Small intestine (tissue), 7 donors: Measurements from ENCODE around the gene ABCC4. TPM values are rescaled to one million over a fixed set of nuclear protein-coding genes. Genes with fewer than 3 reads are reported as not detected.

Experiments
- DNase-seq, 2 donors: peaks; one replicate each; pipeline versions ENCODE4 v3.0.0 to v3.0.0-alpha.2; 2013
- FAIRE-seq: peaks from 2 replicates; lab custom pipeline; 2012; peaks lifted over from hg19 to GRCh38; lab: Jason Lieb, UNC
- H3K27ac ChIP-seq, 3 donors: one replicate each; pipeline ENCODE4 v1.5.1; 2013; ENCODE audit warnings: low read length in 2 of 3, mild to moderate bottlenecking in 2 of 3, control low read depth in 1 of 3, inconsistent platforms in 1 of 3, low read depth in 1 of 3, moderate library complexity in 1 of 3
- H3K27me3 ChIP-seq, 3 donors: one replicate each; pipeline ENCODE4 v1.6.1; 2013; ENCODE audit warnings: low read length in 3 of 3, inconsistent platforms in 1 of 3; ENCODE audit not compliant: control insufficient read depth in 3 of 3, insufficient read depth in 3 of 3
- H3K36me3 ChIP-seq, 3 donors: one replicate each; pipeline ENCODE4 v1.6.1; 2013; ENCODE audit warnings: low read length in 3 of 3, inconsistent platforms in 1 of 3, low read depth in 1 of 3, mild to moderate bottlenecking in 1 of 3, moderate library complexity in 1 of 3; ENCODE audit not compliant: control insufficient read depth in 3 of 3, insufficient read depth in 2 of 3
- H3K4me1 ChIP-seq, 3 donors: one replicate each; pipeline ENCODE4 v1.6.1; 2013; ENCODE audit warnings: low read length in 2 of 3, inconsistent platforms in 1 of 3, low read depth in 1 of 3, mild to moderate bottlenecking in 1 of 3, moderate library complexity in 1 of 3; ENCODE audit not compliant: control insufficient read depth in 3 of 3, insufficient read depth in 2 of 3
- H3K4me3 ChIP-seq, 3 donors: one replicate each; pipeline ENCODE4 v1.5.1; 2013; ENCODE audit warnings: low read length in 3 of 3, control low read depth in 1 of 3, inconsistent platforms in 1 of 3, low read depth in 1 of 3, mild to moderate bottlenecking in 1 of 3, moderate library complexity in 1 of 3
- H3K9me3 ChIP-seq, 2 donors: one replicate each; pipeline ENCODE4 v1.6.1; 2013; ENCODE audit warnings: low read depth in 1 of 2, low read length in 1 of 2; ENCODE audit not compliant: control insufficient read depth in 2 of 2, insufficient read depth in 1 of 2
- WGBS, 3 donors: extraction: QIAGEN DNeasy Blood & Tissue Kit; methylation state at CpG; one replicate each; pipeline ENCODE4 v1.1.7; 2013; 5-methylcytosine and 5-hydroxymethylcytosine counted together
- polyA plus RNA-seq, 4 donors: library from polyadenylated mRNA; stranded (reverse) in 3 of 4; unstranded in 1 of 4; fragments of 200-250 nt in 3 of 4; fragments of 120-200 nt in 1 of 4; gene quantifications; one replicate each; pipeline versions ENCODE4 v1.2.1 to v1.2.3, GENCODE V29; 2013
- donor health status: healthy with polysubstance abuse.
- donor health status: control.
- donor health status: control.
- donor health status: Bipolar disorder and iron deficiency.
- donor health status: healthy.

The ABCC4 gene
- polyA plus RNA-seq, 4 donors = 0.67 to 14.7 (median 4.7) TPM

- H3K27ac ChIP-seq = no peak overlapping the region
- WGBS, 3 donors = 73 to 78% (median 76%) methylated on average over 5 of the region's 5 CpGs
- H3K9me3 ChIP-seq = no peaks in the 10 kb centered on the region
- FAIRE-seq (no peak), DNase-seq (no peak)
- no peak overlapping the region for H3K4me3 ChIP-seq
- no peaks in the 10 kb centered on the region for H3K36me3 ChIP-seq
- no peaks in the 10 kb centered on the region for H3K27me3 ChIP-seq
- peaks cover 0 to 4% (median 2%) of the 10 kb centered on the region in 3 donors for H3K4me1 ChIP-seq
Observed at GRCh38 chr13:95228130-95228529, 73.1 kb downstream of the ABCC4 start.

DNA sequence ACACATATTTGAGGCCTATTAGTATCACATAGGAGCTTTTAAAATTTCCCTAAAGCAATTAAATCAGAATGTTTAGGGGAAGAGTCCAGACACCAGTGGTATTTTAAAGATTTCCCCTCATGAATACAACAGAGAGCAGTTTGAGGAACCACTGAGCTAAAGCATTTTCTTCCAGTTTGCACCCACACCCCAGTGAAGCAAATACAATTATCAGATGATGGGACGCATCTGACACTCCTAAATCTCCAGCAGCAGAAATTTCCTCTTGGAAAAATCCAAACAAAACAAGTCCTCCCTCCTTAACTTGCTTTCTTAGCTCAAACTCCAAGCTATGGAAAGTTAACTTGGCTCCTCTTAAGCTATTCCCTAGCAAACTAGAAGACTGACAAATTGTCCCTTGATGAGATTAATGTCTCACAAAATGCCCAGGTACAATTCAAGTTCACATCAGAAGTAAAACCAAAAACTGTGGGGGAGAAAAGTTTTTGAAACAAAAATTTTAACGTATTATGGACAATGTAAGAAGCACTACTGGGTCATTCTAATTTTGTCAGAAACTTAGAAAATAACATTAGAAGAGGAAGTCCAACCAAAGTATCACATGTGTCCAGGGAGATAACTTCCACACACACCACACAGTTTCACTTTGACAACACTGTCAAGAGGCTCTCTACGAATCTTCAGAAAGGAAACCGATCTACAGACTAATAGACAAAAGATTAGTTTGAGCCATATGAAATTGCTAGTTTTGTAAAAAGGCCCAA lies 74.1 kb downstream of the ABCC4 start:
- Histone ChIP-seq H3K4me1 (peaks cover under 1 to 4% (median 2%) of the 10 kb centered on the region in 3 donors), H3K4me3 (no peak overlapping the region), H3K36me3 (no peaks in the 10 kb centered on the region), H3K27me3 (no peaks in the 10 kb centered on the region), H3K9me3 (no peaks in the 10 kb centered on the region), H3K27ac (peak overlapping the region in 2 of 3 donors; percentile 8 to 26)
- no peak for DNase-seq
- WGBS, 3 donors = 33 to 54% (median 40%) methylated on average over 4 of the region's 4 CpGs
- FAIRE-seq = no peak

DNA sequence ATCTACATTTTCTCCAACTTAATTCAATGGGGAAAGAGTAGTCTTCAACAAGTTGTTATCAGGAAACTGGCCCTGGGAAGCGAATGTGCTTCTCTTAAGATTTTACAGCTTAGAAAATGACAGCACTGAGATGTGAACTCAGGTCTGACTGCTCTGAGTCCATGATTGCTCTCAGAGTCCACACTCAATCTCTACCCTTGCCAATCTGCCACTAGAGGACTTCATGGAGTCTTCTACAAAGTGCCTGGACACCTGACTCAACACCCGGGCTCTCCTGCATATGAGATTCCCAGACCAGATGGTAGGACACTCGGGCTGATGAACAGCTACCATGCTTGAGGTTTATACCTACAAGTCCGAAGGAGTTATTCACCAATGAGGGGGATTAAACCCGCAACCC lies 74.8 kb downstream of the ABCC4 start:
- DNase-seq (peak in 1 of 2 donors; percentile 55), FAIRE-seq (no peak)
- H3K27me3 ChIP-seq = no peaks in the 10 kb centered on the region
- peaks cover 2 to 4% (median 3%) of the 10 kb centered on the region in 3 donors for H3K4me1 ChIP-seq
- no peaks in the 10 kb centered on the region for H3K36me3 ChIP-seq
- no peak overlapping the region for H3K4me3 ChIP-seq
- H3K27ac ChIP-seq = peak overlapping the region in 2 of 3 donors; percentile 26 to 58
- no peaks in the 10 kb centered on the region for H3K9me3 ChIP-seq
- 59 to 71% (median 71%) methylated on average over 5 of the region's 5 CpGs for WGBS, 3 donors

GRCh38 chr13:95226050-95226449 lies 75.2 kb downstream of the ABCC4 start:
- H3K9me3 ChIP-seq = no peaks in the 10 kb centered on the region
- FAIRE-seq (peak; percentile 51), DNase-seq (no peak)
- peaks cover 2 to 4% (median 3%) of the 10 kb centered on the region in 3 donors for H3K4me1 ChIP-seq
- no peak overlapping the region for H3K4me3 ChIP-seq
- no peaks in the 10 kb centered on the region for H3K36me3 ChIP-seq
- no peak overlapping the region for H3K27ac ChIP-seq
- H3K27me3 ChIP-seq = no peaks in the 10 kb centered on the region

DNA sequence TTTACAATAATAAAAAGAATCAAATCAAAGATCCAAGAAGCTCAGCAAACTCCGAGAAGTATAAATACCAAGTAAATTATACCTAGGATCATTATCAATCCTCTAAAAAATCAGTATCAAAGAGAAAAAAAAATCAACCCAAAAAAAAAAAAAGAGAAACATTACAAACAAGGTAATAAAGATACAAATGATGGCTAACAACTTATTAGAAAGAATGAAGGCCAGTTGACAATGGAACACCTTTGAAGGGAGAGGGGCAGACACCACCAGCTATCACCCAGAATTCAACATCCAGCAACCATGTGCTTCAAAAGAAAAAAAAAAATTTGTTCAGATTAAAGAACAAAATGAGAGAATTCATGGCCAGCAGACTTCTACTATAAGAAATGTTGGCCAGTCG lies 77.2 kb downstream of the ABCC4 start:
- DNase-seq (no peak), FAIRE-seq (no peak)
- Histone ChIP-seq H3K27me3 (no peaks in the 10 kb centered on the region), H3K4me1 (peaks cover 2 to 4% (median 3%) of the 10 kb centered on the region in 3 donors), H3K36me3 (no peaks in the 10 kb centered on the region), H3K27ac (no peak overlapping the region), H3K4me3 (no peak overlapping the region), H3K9me3 (no peaks in the 10 kb centered on the region)
- 96 to 98% (median 96%) methylated on average over 2 of the region's 2 CpGs for WGBS, 3 donors

GRCh38 chr13:95222733-95223018 lies 78.6 kb downstream of the ABCC4 start:
- Histone ChIP-seq H3K36me3 (no peaks in the 10 kb centered on the region), H3K27ac (no peak overlapping the region), H3K4me1 (peaks cover 2 to 4% (median 3%) of the 10 kb centered on the region in 3 donors), H3K9me3 (no peaks in the 10 kb centered on the region), H3K27me3 (no peaks in the 10 kb centered on the region), H3K4me3 (no peak overlapping the region)
- DNase-seq (no peak), FAIRE-seq (no peak)
- 86 to 95% (median 87%) methylated on average over 4 of the region's 4 CpGs for WGBS, 3 donors

DNA sequence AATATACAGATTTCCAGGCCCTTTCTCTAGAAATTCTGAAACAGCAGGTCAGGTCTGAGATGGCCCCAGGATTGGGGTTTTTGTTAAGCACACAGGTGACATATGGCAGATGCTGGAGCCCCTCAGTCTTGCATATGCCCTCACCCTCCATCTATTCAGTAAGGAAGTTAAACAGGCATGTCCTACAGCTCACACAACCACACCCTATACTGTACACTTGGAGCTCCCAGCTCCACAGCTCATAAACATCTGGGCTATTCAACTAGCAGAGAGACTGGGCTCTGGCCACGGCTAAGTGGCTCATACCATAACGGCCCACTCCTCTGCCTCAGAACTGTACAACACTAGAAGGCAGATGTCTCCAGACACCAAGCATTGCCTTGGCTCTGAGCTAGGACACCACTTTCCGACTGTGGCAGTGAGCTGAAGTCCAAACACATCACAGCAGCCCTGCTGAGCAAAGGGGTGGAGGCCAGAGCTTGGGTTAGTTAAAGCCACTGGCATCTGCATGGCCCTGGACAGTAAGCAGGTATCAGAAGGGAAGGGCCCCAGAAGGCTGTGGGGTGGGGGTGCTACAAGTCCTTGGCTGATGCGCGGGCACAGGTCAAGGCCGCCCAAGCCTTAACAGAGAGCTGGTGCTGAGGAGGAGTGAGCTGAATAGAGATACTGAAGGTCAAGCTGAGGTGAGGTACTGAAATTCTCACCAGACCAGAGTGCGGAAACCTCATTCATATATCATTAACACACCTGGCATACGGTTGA lies 79.1 kb downstream of the ABCC4 start:
- no peak for FAIRE-seq
- no peak for DNase-seq

DNA sequence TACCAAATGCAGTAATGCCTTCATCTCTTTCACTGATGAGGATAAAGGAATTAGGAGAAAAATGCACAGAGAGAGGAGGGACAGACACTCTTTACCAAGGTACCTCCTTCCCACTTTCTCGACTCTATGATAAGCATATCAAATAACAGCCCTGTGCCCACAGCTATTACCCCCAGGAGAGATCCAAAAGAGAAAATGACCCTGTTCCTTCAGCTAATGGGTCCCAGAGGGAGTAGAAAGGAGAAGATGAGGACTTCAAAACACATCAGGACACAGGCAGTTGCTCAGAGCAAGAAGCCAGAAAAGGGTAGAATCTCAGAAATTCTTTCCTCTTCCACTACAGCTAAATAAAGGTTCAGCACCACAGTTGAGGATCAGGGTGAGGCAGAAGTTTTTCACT lies 80.6 kb downstream of the ABCC4 start:
- WGBS, 3 donors = 81 to 94% (median 87%) methylated on average over 1 of the region's 1 CpG
- DNase-seq = no peak
- peaks cover 0 to 3% (median 0%) of the 10 kb centered on the region in 3 donors for H3K4me1 ChIP-seq
- no peak overlapping the region for H3K4me3 ChIP-seq
- FAIRE-seq = no peak
- no peaks in the 10 kb centered on the region for H3K27me3 ChIP-seq
- H3K9me3 ChIP-seq = no peaks in the 10 kb centered on the region
- no peak overlapping the region for H3K27ac ChIP-seq
- H3K36me3 ChIP-seq = no peaks in the 10 kb centered on the region

More for the DNA sequence above, 79.1 kb downstream of the ABCC4 start:
- no peaks in the 10 kb centered on the region for H3K36me3 ChIP-seq
- WGBS, 3 donors = 68 to 75% (median 70%) methylated on average over 8 of the region's 8 CpGs
- H3K27me3 ChIP-seq = no peaks in the 10 kb centered on the region
- H3K4me3 ChIP-seq = no peak overlapping the region
- H3K27ac ChIP-seq = no peak overlapping the region
- H3K9me3 ChIP-seq = no peaks in the 10 kb centered on the region
- peaks cover 2 to 4% (median 3%) of the 10 kb centered on the region in 3 donors for H3K4me1 ChIP-seq
